Thymus (tissue), 11 donors: ENCODE data around the gene MRC1. TPM values are rescaled to one million over a fixed set of nuclear protein-coding genes. Genes with fewer than 3 reads are reported as not detected.
"Not testable (repeated sequence)": the region's sequence is repeated elsewhere in the genome, so short reads cannot be mapped to it uniquely, and the experiment has no call there.

Experiments used
- DNase-seq, 9 donors: peaks; one replicate each; pipeline ENCODE4 v3.0.0-alpha.2; 2013; ENCODE audit warnings: low spot score in 9 of 9, low read depth in 6 of 9, missing footprints in 1 of 9
- H3K27ac ChIP-seq, 2 donors: one replicate each; pipeline ENCODE4 v1.5.1; 2013; ENCODE audit warnings: control low read depth in 1 of 2, low read depth in 1 of 2, low read length in 1 of 2, mild to moderate bottlenecking in 1 of 2, moderate library complexity in 1 of 2
- H3K27me3 ChIP-seq, 2 donors: one replicate each; pipeline ENCODE4 v1.5.1; 2013; ENCODE audit warnings: low read length in 1 of 2; ENCODE audit not compliant: control insufficient read depth in 2 of 2, insufficient read depth in 1 of 2
- H3K36me3 ChIP-seq, 2 donors: one replicate each; pipeline ENCODE4 v1.5.1; 2013; ENCODE audit warnings: low read length in 1 of 2, mild to moderate bottlenecking in 1 of 2, moderate library complexity in 1 of 2; ENCODE audit not compliant: control insufficient read depth in 2 of 2, insufficient read depth in 2 of 2
- H3K4me1 ChIP-seq, 2 donors: one replicate each; pipeline ENCODE4 v1.5.1; 2013; ENCODE audit warnings: low read length in 2 of 2; ENCODE audit not compliant: control insufficient read depth in 2 of 2, insufficient read depth in 2 of 2
- H3K4me3 ChIP-seq, 2 donors: one replicate each; pipeline ENCODE4 v1.5.1; 2013; ENCODE audit warnings: low read length in 2 of 2, control low read depth in 1 of 2, mild to moderate bottlenecking in 1 of 2
- H3K9me3 ChIP-seq, 2 donors: one replicate each; pipeline ENCODE4 v1.5.1; 2013; ENCODE audit warnings: low read length in 1 of 2, mild to moderate bottlenecking in 1 of 2; ENCODE audit not compliant: control insufficient read depth in 2 of 2, insufficient read depth in 1 of 2
- WGBS: extraction: QIAGEN DNeasy Blood & Tissue Kit; methylation state at CpG from one replicate; pipeline ENCODE4 v1.1.7; 2013; 5-methylcytosine and 5-hydroxymethylcytosine counted together
- polyA plus RNA-seq: library from polyadenylated mRNA; stranded (reverse); fragments of 200-250 nt; gene quantifications from one replicate; pipeline ENCODE4 v1.2.3, GENCODE V29; 2013
- total RNA-seq: library from RNA; stranded (reverse); fragments of 120-200 nt; gene quantifications from one replicate; pipeline ENCODE4 v1.2.4, GENCODE V29; 2013
- donor health status: healthy.

MRC1 gene
- total and polyA plus RNA-seq, 2 donors, result 6.8 to 10.2 TPM

- Histone ChIP-seq H3K4me3 (no peak overlapping the region), H3K27ac (no peak overlapping the region), H3K9me3 (no peaks in the 10 kb centered on the region), H3K27me3 (no peaks in the 10 kb centered on the region), H3K4me1 (no peaks in the 10 kb centered on the region), H3K36me3 (no peaks in the 10 kb centered on the region)
- 97% methylated on average over 4 of the region's 4 CpGs for WGBS
- DNase-seq, result no peak
Measured at GRCh38 chr10:17915181-17915580, 106.0 kb downstream of the MRC1 start.

- no peak overlapping the region for H3K27ac ChIP-seq
- H3K9me3 ChIP-seq, result no peaks in the 10 kb centered on the region
- H3K27me3 ChIP-seq, result no peaks in the 10 kb centered on the region
- 89% methylated on average over 12 of the region's 12 CpGs for WGBS
- H3K36me3 ChIP-seq, result no peaks in the 10 kb centered on the region
- no peak for DNase-seq
- H3K4me1 ChIP-seq, result no peaks in the 10 kb centered on the region
- H3K4me3 ChIP-seq, result no peak overlapping the region
Measured at GRCh38 chr10:17918187-17918903, 109.2 kb downstream of the MRC1 start.

GRCh38 chr10:17921378-17921777 lies 112.2 kb downstream of the MRC1 start:
- no peak overlapping the region for H3K4me3 ChIP-seq
- 97% methylated on average over 3 of the region's 3 CpGs for WGBS
- no peak overlapping the region for H3K27ac ChIP-seq
- no peak for DNase-seq
- no peaks in the 10 kb centered on the region for H3K36me3 ChIP-seq
- H3K27me3 ChIP-seq, result no peaks in the 10 kb centered on the region
- H3K4me1 ChIP-seq, result no peaks in the 10 kb centered on the region
- no peaks in the 10 kb centered on the region for H3K9me3 ChIP-seq

GRCh38 chr10:17923728-17924127 lies 114.6 kb downstream of the MRC1 start:
- no peak for DNase-seq
- no peaks in the 10 kb centered on the region for H3K36me3 ChIP-seq
- no peak overlapping the region for H3K27ac ChIP-seq
- WGBS, result 83% methylated on average over 4 of the region's 4 CpGs
- no peaks in the 10 kb centered on the region for H3K27me3 ChIP-seq
- no peak overlapping the region for H3K4me3 ChIP-seq
- H3K9me3 ChIP-seq, result no peaks in the 10 kb centered on the region
- no peaks in the 10 kb centered on the region for H3K4me1 ChIP-seq

- H3K36me3 ChIP-seq, result no peaks in the 10 kb centered on the region
- no peak overlapping the region for H3K4me3 ChIP-seq
- H3K27ac ChIP-seq, result no peak overlapping the region
- no peaks in the 10 kb centered on the region for H3K4me1 ChIP-seq
- H3K9me3 ChIP-seq, result no peaks in the 10 kb centered on the region
- DNase-seq, result no peak
- WGBS, result 92% methylated on average over 3 of the region's 3 CpGs
- no peaks in the 10 kb centered on the region for H3K27me3 ChIP-seq
Measured at GRCh38 chr10:17943033-17943745, 134.0 kb downstream of the MRC1 start.

GRCh38 chr10:17950269-17950668 lies 141.1 kb downstream of the MRC1 start:
- H3K27ac ChIP-seq, H3K27me3 ChIP-seq, H3K9me3 ChIP-seq, DNase-seq, H3K4me3 ChIP-seq, H3K36me3 ChIP-seq, H3K4me1 ChIP-seq: not testable (repeated sequence)
- 90% methylated on average over 7 of the region's 7 CpGs for WGBS

- H3K4me3 ChIP-seq, result no peak overlapping the region
- no peaks in the 10 kb centered on the region for H3K9me3 ChIP-seq
- H3K27me3 ChIP-seq, result no peaks in the 10 kb centered on the region
- DNase-seq, result no peak
- no peaks in the 10 kb centered on the region for H3K36me3 ChIP-seq
- no peak overlapping the region for H3K27ac ChIP-seq
- H3K4me1 ChIP-seq, result no peaks in the 10 kb centered on the region
- 97% methylated on average over 22 of the region's 22 CpGs for WGBS
Measured at GRCh38 chr10:17950726-17951125, 141.6 kb downstream of the MRC1 start.

GRCh38 chr10:17951868-17952371 lies 142.8 kb downstream of the MRC1 start, which contains the start of gene SLC39A12:
Gene SLC39A12, plus strand, starts transcription at chr10:17951918. Its CDS starts 1,359 bp downstream, at chr10:17953277.
- H3K27ac ChIP-seq, result no peak within 1 kb of the TSS
- 79% methylated on average over 3 of the region's 3 CpGs for WGBS
- H3K4me1 ChIP-seq, result no peaks in the 10 kb centered on the region
- H3K27me3 ChIP-seq, result no peaks in the 10 kb centered on the region
- no peaks in the 10 kb centered on the region for H3K36me3 ChIP-seq
- DNase-seq, result no peak
- no peak within 1 kb of the TSS for H3K4me3 ChIP-seq
- H3K9me3 ChIP-seq, result no peaks in the 10 kb centered on the region

GRCh38 chr10:17954372-17954771 lies 145.2 kb downstream of the MRC1 start:
- H3K27me3 ChIP-seq, H3K4me3 ChIP-seq, H3K36me3 ChIP-seq, H3K4me1 ChIP-seq, H3K27ac ChIP-seq, DNase-seq, H3K9me3 ChIP-seq: not testable (repeated sequence)
- WGBS, result 97% methylated on average over 10 of the region's 10 CpGs
